HCT116 (cell line): ENCODE results near the gene ZNF57. TPM values are rescaled to one million over a fixed set of nuclear protein-coding genes. Genes with fewer than 3 reads are reported as not detected.

Experiments used
- ATAC-seq: fragments of 200-7000 bp; cut with Tn5 transposase; 2 replicates; pipeline ENCODE4 v1.9.1; 2020; ENCODE audit warnings: mild to moderate bottlenecking, moderate library complexity
- BruUV-seq: library from RNA; stranded (reverse); fragments of 400-500 nt; replicated peaks from 2 replicates; lab custom pipeline; 2021; lab: Mats Ljungman, UMichigan
- CTCF ChIA-PET: fragments of 300-600 bp; sonication (Branson Sonifier 250); formaldehyde crosslinking; loops from one replicate; lab custom pipeline; 2021; ENCODE audit warnings: antibody characterized with exemption; lab: Charles Lee
- POLR2A ChIA-PET: fragments of 300-600, 350-600 bp; sonication (Branson Sonifier 250); formaldehyde crosslinking; loops from one replicate; lab custom pipeline; 2021; ENCODE audit warnings: antibody characterized with exemption; lab: Charles Lee
- RAD21 ChIA-PET, 2 experiments: fragments of 300-600 bp; sonication (Branson Sonifier 250); formaldehyde crosslinking; loops; one replicate each; lab custom pipeline; 2023; ENCODE audit warnings: low total read pairs in 2 of 2; ENCODE audit not compliant: uncharacterized antibody in 2 of 2, unreplicated experiment in 2 of 2, low non-redundant PET in 1 of 2; lab: Charles Lee
- DNase-seq: peaks from one replicate; pipeline ENCODE4 v3.0.0-alpha.2; 2010; ENCODE audit warnings: low read depth, low spot score
- H2AFZ ChIP-seq: fragments of 200-600 bp; shearing (Covaris generic), sonication (generic); 2 replicates; pipeline ENCODE4 v1.6.1; 2017; ENCODE audit warnings: low read depth, mixed run types, mixed read lengths, antibody characterized with exemption, low read length; ENCODE audit not compliant: poor library complexity, severe bottlenecking
- H3K27ac ChIP-seq: 2 replicates; pipeline ENCODE4 v1.5.1; 2012; ENCODE audit warnings: low read depth, low read length
- H3K27me3 ChIP-seq: fragments of 200-600 bp; sonication (generic); 2 replicates; pipeline ENCODE4 v1.6.1; 2016; ENCODE audit warnings: mixed run types, low read length, mixed read lengths; ENCODE audit not compliant: insufficient read depth
- H3K36me3 ChIP-seq, 2 experiments: fragments of 200-500 bp in 1 of 2; fragments of 200-600 bp in 1 of 2; sonication (Bioruptor generic) in 1 of 2; sonication (generic) in 1 of 2; 2 replicates each; pipeline versions ENCODE4 v1.5.1 to v1.6.1; 2014 to 2016; ENCODE audit warnings: low read length in 2 of 2, inconsistent platforms in 1 of 2, mixed read lengths in 1 of 2, mixed run types in 1 of 2; ENCODE audit not compliant: insufficient read depth in 2 of 2, control insufficient read depth in 1 of 2
- H3K4me1 ChIP-seq, 2 experiments: fragments of 200-600 bp in 1 of 2; sonication (generic) in 1 of 2; 2 replicates each; pipeline versions ENCODE4 v1.5.1 to v1.6.1; 2012 to 2017; ENCODE audit warnings: low read length in 2 of 2, inconsistent platforms in 1 of 2, mild to moderate bottlenecking in 1 of 2, mixed read lengths in 1 of 2, mixed run types in 1 of 2, moderate library complexity in 1 of 2; ENCODE audit not compliant: insufficient read depth in 2 of 2, control insufficient read depth in 1 of 2
- H3K4me2 ChIP-seq: fragments of 200-600 bp; sonication (generic); 2 replicates; pipeline ENCODE4 v1.6.1; 2017; ENCODE audit warnings: mixed run types, low read length, mixed read lengths
- H3K4me3 ChIP-seq, 2 experiments: fragments of 200-600 bp in 1 of 2; sonication (generic) in 1 of 2; replicated peaks in 1 of 2; 2 replicates each; pipeline ENCODE4 v1.5.1; 2011 to 2016; ENCODE audit warnings: low read length in 2 of 2, control low read depth in 1 of 2, low read depth in 1 of 2, mild to moderate bottlenecking in 1 of 2, mixed read lengths in 1 of 2, mixed run types in 1 of 2
- H3K79me2 ChIP-seq: fragments of 200-600 bp; sonication (generic); 2 replicates; pipeline ENCODE4 v1.6.1; 2017; ENCODE audit warnings: mild to moderate bottlenecking, mixed run types, low read length, moderate library complexity, mixed read lengths; ENCODE audit not compliant: insufficient read depth
- H3K9ac ChIP-seq: fragments of 200-600 bp; sonication (generic); 2 replicates; pipeline ENCODE4 v1.6.1; 2016; ENCODE audit warnings: low read length, mixed read lengths
- H3K9me2 ChIP-seq: fragments of 200-600 bp; sonication (generic), shearing (Covaris generic); 2 replicates; pipeline ENCODE4 v1.6.1; 2017; ENCODE audit warnings: mixed run types, mild to moderate bottlenecking, moderate library complexity; ENCODE audit not compliant: insufficient read depth
- H3K9me3 ChIP-seq, 2 experiments: fragments of 200-500 bp in 1 of 2; fragments of 200-600 bp in 1 of 2; sonication (Bioruptor generic) in 1 of 2; sonication (generic) in 1 of 2; 2 replicates each; pipeline ENCODE4 v1.6.1; 2014 to 2017; ENCODE audit warnings: low read length in 2 of 2, mixed read lengths in 2 of 2, inconsistent platforms in 1 of 2, low read depth in 1 of 2, mild to moderate bottlenecking in 1 of 2, mixed run types in 1 of 2, moderate library complexity in 1 of 2; ENCODE audit not compliant: control insufficient read depth in 1 of 2, insufficient read depth in 1 of 2
- H4K20me1 ChIP-seq: fragments of 200-600 bp; sonication (generic), shearing (Covaris generic); 2 replicates; pipeline ENCODE4 v1.6.1; 2017; ENCODE audit warnings: mixed run types, mild to moderate bottlenecking, moderate library complexity; ENCODE audit not compliant: insufficient read depth
- CBX3 ChIP-seq: IDR thresholded peaks from 2 replicates; pipeline ENCODE4 v1.6.1; 2012; ENCODE audit warnings: low read depth
- CEBPB ChIP-seq: IDR thresholded peaks from 2 replicates; pipeline ENCODE4 v1.6.1; 2012; ENCODE audit warnings: low read depth
- ELF1 ChIP-seq: IDR thresholded peaks from 2 replicates; pipeline ENCODE4 v1.6.1; 2012; ENCODE audit warnings: low read depth, borderline replicate concordance
- EZH2 ChIP-seq: fragments of 200-600 bp; sonication (generic); IDR thresholded peaks from 2 replicates; pipeline ENCODE4 v1.6.1; 2017; ENCODE audit warnings: antibody characterized with exemption, mixed run types
- EZH2phosphoT487 ChIP-seq: fragments of 200-600 bp; IDR thresholded peaks from 2 replicates; pipeline ENCODE4 v1.6.1; 2018; ENCODE audit warnings: antibody characterized with exemption, borderline replicate concordance
- FOSL1 ChIP-seq: IDR thresholded peaks from 2 replicates; pipeline ENCODE4 v1.6.1; 2012; ENCODE audit warnings: low read depth
- RAD21 ChIP-seq: IDR thresholded peaks from 2 replicates; pipeline ENCODE4 v1.6.1; 2012; ENCODE audit warnings: low read depth, mild to moderate bottlenecking
- SIN3A ChIP-seq: IDR thresholded peaks from 2 replicates; pipeline ENCODE4 v1.6.1; 2012; ENCODE audit warnings: low read depth
- SP1 ChIP-seq: IDR thresholded peaks from 2 replicates; pipeline ENCODE4 v1.6.1; 2012; ENCODE audit warnings: low read depth
- SRF ChIP-seq: IDR thresholded peaks from 2 replicates; pipeline ENCODE4 v1.6.1; 2012; ENCODE audit warnings: low read depth
- TCF7L2 ChIP-seq: IDR thresholded peaks from 2 replicates; pipeline ENCODE4 v1.7.0; 2011; ENCODE audit warnings: borderline replicate concordance, inconsistent platforms; ENCODE audit not compliant: insufficient read depth, insufficient read length; ENCODE audit errors: extremely low read depth
- ZFX ChIP-seq: fragments of 450-650 bp; IDR thresholded peaks from 2 replicates; pipeline ENCODE4 v1.6.1; 2017
- intact Hi-C: fragments of 100-400 bp; cut with micrococcal nuclease; formaldehyde crosslinking; loops from 2 replicates; pipeline ENCODE4 v1.10.0; 2022
- total RNA-seq: library from RNA; stranded (reverse); gene quantifications from one replicate; pipeline ENCODE4 v1.2.1, GENCODE V29; 2021; ENCODE audit not compliant: unreplicated experiment
- TF ChIP-seq, protein P1 (sequence below): IDR thresholded peaks from 2 replicates; pipeline ENCODE4 v1.6.1; 2011; ENCODE audit warnings: mild to moderate bottlenecking, low read length, moderate library complexity; ENCODE audit not compliant: insufficient replicate concordance; ENCODE audit errors: extremely low read depth
- TF ChIP-seq, protein P2 (sequence below): IDR thresholded peaks from 2 replicates; pipeline ENCODE4 v1.6.1; 2012
- TF ChIP-seq, protein P3 (sequence below): IDR thresholded peaks from 2 replicates; pipeline ENCODE4 v1.6.1; 2012

ZNF57 gene
- total RNA-seq, 1 experiment from 2014 or later = 8.3 TPM

- TF ChIP-seq, protein P1, sequence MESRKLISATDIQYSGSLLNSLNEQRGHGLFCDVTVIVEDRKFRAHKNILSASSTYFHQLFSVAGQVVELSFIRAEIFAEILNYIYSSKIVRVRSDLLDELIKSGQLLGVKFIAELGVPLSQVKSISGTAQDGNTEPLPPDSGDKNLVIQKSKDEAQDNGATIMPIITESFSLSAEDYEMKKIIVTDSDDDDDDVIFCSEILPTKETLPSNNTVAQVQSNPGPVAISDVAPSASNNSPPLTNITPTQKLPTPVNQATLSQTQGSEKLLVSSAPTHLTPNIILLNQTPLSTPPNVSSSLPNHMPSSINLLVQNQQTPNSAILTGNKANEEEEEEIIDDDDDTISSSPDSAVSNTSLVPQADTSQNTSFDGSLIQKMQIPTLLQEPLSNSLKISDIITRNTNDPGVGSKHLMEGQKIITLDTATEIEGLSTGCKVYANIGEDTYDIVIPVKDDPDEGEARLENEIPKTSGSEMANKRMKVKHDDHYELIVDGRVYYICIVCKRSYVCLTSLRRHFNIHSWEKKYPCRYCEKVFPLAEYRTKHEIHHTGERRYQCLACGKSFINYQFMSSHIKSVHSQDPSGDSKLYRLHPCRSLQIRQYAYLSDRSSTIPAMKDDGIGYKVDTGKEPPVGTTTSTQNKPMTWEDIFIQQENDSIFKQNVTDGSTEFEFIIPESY = no peak
- TF ChIP-seq SIN3A (no peak), RAD21 (no peak), FOSL1 (no peak)
- TF ChIP-seq, protein P2, sequence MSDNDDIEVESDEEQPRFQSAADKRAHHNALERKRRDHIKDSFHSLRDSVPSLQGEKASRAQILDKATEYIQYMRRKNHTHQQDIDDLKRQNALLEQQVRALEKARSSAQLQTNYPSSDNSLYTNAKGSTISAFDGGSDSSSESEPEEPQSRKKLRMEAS = no peak
Observed at GRCh38 chr19:2863816-2864215, 36.9 kb upstream of the ZNF57 start (continued).

DNA sequence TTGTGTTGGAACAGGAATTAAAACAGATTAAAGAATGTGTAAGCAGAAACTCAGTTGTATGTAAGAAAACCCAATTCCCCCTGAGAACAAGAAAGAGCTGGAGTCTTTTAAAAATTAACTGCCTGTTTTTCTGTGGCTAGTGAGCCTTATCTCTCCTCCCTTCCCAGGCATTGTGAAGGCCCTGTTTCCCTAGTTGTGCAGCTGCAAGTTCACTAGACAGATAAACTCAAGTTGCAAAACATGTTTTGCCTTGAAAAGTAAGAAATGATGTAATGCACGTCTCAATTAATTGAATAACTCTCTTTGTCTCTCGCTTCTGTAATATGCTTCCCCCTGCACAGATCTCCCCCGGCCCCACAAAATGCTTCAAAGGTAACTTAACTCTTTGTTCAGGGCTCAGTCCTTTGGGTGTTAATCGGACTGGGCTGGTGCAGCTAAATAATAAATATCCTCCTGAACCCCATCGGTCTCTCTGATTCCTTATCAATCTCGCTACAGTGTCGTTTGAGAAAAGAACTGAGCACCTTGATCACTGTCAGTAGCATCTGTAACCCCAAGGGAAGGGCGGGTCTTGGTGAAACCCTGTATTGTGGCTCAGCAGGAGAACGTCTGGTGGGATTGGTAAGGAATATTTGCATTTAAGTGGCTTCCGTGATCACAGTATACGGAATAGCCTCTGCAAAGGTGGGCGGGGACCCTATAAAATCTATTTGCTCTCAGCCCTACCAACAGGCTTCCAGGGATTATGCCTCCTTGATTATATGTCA is 35.2 kb upstream of the ZNF57 start:
- H3K79me2 ChIP-seq = no peaks in the 10 kb centered on the region
- no peaks in the 10 kb centered on the region for H3K36me3 ChIP-seq
- RAD21 ChIA-PET = interaction anchor here in 1 of 2 experiments (0.7 kb wide), 1 partner anchor 85 kb away, joined by 3 read pairs; no protein-coding TSS in a partner anchor
- DNase-seq (no peak), ATAC-seq (no peak)
- H3K4me1 ChIP-seq = no peaks in the 10 kb centered on the region
- CTCF ChIA-PET = no interaction called here
- no peak overlapping the region for H3K27ac ChIP-seq
- peaks cover 0 to 10% of the 10 kb centered on the region in 2 experiments; a peak in 1 of 4 replicates for H3K9me3 ChIP-seq
- TF ChIP-seq FOSL1 (no peak), CEBPB (no peak), SIN3A (no peak), ELF1 (no peak), TCF7L2 (no peak), ZFX (no peak), SP1 (no peak), EZH2 (no peak), CBX3 (no peak), RAD21 (no peak), EZH2phosphoT487 (no peak), SRF (no peak)
- TF ChIP-seq, protein P3, sequence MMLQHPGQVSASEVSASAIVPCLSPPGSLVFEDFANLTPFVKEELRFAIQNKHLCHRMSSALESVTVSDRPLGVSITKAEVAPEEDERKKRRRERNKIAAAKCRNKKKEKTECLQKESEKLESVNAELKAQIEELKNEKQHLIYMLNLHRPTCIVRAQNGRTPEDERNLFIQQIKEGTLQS = no peak
- H3K27me3 ChIP-seq = no peaks in the 10 kb centered on the region
- intact Hi-C loops = no loop called here
- BruUV-seq = no TSS peak
- H2AFZ ChIP-seq = no peak overlapping the region
- H3K9ac ChIP-seq = no peak overlapping the region
- H4K20me1 ChIP-seq = no peaks in the 10 kb centered on the region
- H3K4me2 ChIP-seq = no peak overlapping the region
- POLR2A ChIA-PET = no interaction called here
- no peaks in the 10 kb centered on the region for H3K9me2 ChIP-seq
- no peak overlapping the region for H3K4me3 ChIP-seq
